WTC11 (cell line): Measurements from ENCODE around the gene UIMC1.

Experiments used
- CBFB ChIP-seq: sonication (generic); formaldehyde crosslinking; IDR thresholded peaks from 2 replicates; pipeline ENCODE4 v1.8.1; 2022; ENCODE audit warnings: mild to moderate bottlenecking, low read depth, missing genetic modification reagents
- CREB1 ChIP-seq: sonication (generic); formaldehyde crosslinking; IDR thresholded peaks from 2 replicates; pipeline ENCODE4 v1.8.0; 2023; ENCODE audit warnings: mild to moderate bottlenecking, missing genetic modification reagents
- CTCF ChIP-seq: fragments of 200-600 bp; IDR thresholded peaks from 2 replicates; pipeline ENCODE4 v1.8.0; 2022; ENCODE audit warnings: antibody characterized with exemption
- GABPB1 ChIP-seq: sonication (generic); formaldehyde crosslinking; IDR thresholded peaks from 2 replicates; pipeline ENCODE4 v1.8.1; 2023; ENCODE audit warnings: mild to moderate bottlenecking, missing genetic modification reagents
- IRF1 ChIP-seq: sonication (generic); formaldehyde crosslinking; IDR thresholded peaks from 2 replicates; pipeline ENCODE4 v1.8.0; 2023; ENCODE audit warnings: missing genetic modification reagents
- IRF2 ChIP-seq: sonication (generic); formaldehyde crosslinking; IDR thresholded peaks from 2 replicates; pipeline ENCODE4 v1.8.0; 2022; ENCODE audit warnings: low read depth, missing genetic modification reagents, borderline replicate concordance
- MXD4 ChIP-seq: fragments of 250-450 bp; sonication (Bioruptor Pico); IDR thresholded peaks from 2 replicates; pipeline ENCODE4 v1.8.0; 2021; ENCODE audit warnings: mild to moderate bottlenecking, moderate library complexity, borderline replicate concordance
- PREB ChIP-seq: sonication (generic); formaldehyde crosslinking; IDR thresholded peaks from 2 replicates; pipeline ENCODE4 v1.8.1; 2022; ENCODE audit warnings: mild to moderate bottlenecking, missing genetic modification reagents, moderate library complexity, borderline replicate concordance
- TP53 ChIP-seq: sonication (generic); formaldehyde crosslinking; IDR thresholded peaks from 2 replicates; pipeline ENCODE4 v1.8.1; 2023; ENCODE audit warnings: mild to moderate bottlenecking, missing genetic modification reagents
- ZBTB21 ChIP-seq: sonication (generic); formaldehyde crosslinking; IDR thresholded peaks from 2 replicates; pipeline ENCODE4 v1.8.1; 2023; ENCODE audit warnings: mild to moderate bottlenecking, missing genetic modification reagents, borderline replicate concordance
- ZNF121 ChIP-seq: sonication (generic); formaldehyde crosslinking; IDR thresholded peaks from 2 replicates; pipeline ENCODE4 v1.8.0; 2023; ENCODE audit warnings: missing genetic modification reagents
- TF ChIP-seq, protein P1 (sequence below): sonication (generic); formaldehyde crosslinking; IDR thresholded peaks from 2 replicates; pipeline ENCODE4 v1.8.0; 2022; ENCODE audit warnings: mild to moderate bottlenecking, missing genetic modification reagents

GRCh38 chr5:176929654-176930053 is 76.9 kb downstream of the UIMC1 start:
- TF ChIP-seq PREB (CRISPR knock-in tag) (no peak), CTCF (no peak), CBFB (CRISPR knock-in tag) (no peak), CREB1 (CRISPR knock-in tag) (no peak), IRF1 (CRISPR knock-in tag) (no peak), MXD4 (no peak), GABPB1 (CRISPR knock-in tag) (no peak), ZBTB21 (CRISPR knock-in tag) (no peak), TP53 (no peak), ZNF121 (no peak), IRF2 (no peak)
- TF ChIP-seq, protein P1, sequence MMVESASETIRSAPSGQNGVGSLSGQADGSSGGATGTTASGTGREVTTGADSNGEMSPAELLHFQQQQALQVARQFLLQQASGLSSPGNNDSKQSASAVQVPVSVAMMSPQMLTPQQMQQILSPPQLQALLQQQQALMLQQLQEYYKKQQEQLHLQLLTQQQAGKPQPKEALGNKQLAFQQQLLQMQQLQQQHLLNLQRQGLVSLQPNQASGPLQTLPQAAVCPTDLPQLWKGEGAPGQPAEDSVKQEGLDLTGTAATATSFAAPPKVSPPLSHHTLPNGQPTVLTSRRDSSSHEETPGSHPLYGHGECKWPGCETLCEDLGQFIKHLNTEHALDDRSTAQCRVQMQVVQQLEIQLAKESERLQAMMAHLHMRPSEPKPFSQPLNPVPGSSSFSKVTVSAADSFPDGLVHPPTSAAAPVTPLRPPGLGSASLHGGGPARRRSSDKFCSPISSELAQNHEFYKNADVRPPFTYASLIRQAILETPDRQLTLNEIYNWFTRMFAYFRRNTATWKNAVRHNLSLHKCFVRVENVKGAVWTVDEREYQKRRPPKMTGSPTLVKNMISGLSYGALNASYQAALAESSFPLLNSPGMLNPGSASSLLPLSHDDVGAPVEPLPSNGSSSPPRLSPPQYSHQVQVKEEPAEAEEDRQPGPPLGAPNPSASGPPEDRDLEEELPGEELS (CRISPR knock-in tag): no peak
